ENCODE results near the gene LEMD2. TPM values are rescaled to one million over a fixed set of nuclear protein-coding genes. Genes with fewer than 3 reads are reported as not detected.

LEMD2 gene
- total and polyA plus RNA-seq, 2 experiments from 2014 or later = 21.5 to 67.5 TPM

DNA sequence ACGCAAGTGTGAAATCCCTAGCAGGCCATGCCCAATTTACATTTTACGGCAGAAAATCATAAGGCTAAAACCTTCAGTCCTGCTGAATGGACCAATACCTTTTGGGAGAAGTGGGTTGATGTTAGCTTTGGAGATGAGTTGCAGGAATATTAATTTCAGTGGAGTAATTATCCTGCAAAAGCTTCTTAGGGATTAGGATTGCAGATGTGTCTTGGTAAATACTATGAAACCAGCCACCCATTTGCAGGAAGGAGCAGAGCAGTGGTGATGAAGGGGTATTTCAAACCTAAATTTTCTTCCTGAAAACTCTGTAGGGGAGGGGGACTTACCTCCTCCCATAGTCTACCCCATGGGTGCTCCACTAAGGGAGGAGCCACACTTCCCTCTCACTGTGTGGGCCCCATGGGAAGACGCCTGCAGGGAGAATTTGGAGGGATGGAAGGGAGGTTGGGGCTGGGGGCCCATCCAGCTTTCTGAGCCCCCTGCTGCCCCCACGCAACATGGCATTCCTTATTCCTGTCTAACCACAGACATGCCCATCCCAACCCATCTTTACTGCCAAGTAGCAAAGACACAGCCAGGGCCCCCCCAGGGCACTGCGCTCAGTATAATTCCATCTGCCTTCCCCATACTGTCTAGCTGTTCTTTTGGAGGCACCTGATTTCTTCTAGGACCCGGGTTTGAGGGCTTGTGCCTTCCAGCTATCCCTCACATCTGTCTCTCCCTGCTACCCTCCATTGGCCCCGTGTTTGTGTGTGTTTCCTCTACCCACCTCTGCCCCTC is 62.8 kb downstream of the LEMD2 start:
- no peak overlapping the region for H3K4me3 ChIP-seq
- H3K4me2 ChIP-seq (ENCODE audit: unreplicated experiment) = no peak overlapping the region
- in situ Hi-C loops (cut with MboI) = no loop called here
- peaks cover 24% of the 10 kb centered on the region for H3K27me3 ChIP-seq (replicated peaks; ENCODE audit: insufficient read depth)
- no peak for TF ChIP-seq EZH2phosphoT487 (IDR thresholded peaks at IDR 0.05; ENCODE audit: insufficient read depth, low read depth)
- TF ChIP-seq EZH2 (IDR thresholded peaks at IDR 0.05; ENCODE audit: insufficient read depth, poor library complexity, severe bottlenecking) = no peak
- DNase-seq = no peak
- no peaks in the 10 kb centered on the region for H3K9me2 ChIP-seq (ENCODE audit: insufficient read depth)
- H3K4me1 ChIP-seq (ENCODE audit: insufficient read depth) = no peaks in the 10 kb centered on the region
- no peak overlapping the region for H2AFZ ChIP-seq
- no peaks in the 10 kb centered on the region for H4K20me1 ChIP-seq (ENCODE audit: insufficient read depth)
- H3K36me3 ChIP-seq (ENCODE audit: low read depth) = no peaks in the 10 kb centered on the region
- H3K9ac ChIP-seq = no peak overlapping the region
- H3F3A ChIP-seq (ENCODE audit: insufficient read depth) = no peaks in the 10 kb centered on the region
- WGBS, 2 experiments (ENCODE audit: low coverage in 1 of 2, low lambda C conversion rate in 2 of 2, missing lambda C conversion rate in 2 of 2) = 68 to 71% methylated on average over 7 of the region's 7 CpGs
- no peak overlapping the region for H3K27ac ChIP-seq
- H3K9me3 ChIP-seq (ENCODE audit: low read depth) = no peaks in the 10 kb centered on the region
- H3K79me2 ChIP-seq (ENCODE audit: insufficient read depth) = no peaks in the 10 kb centered on the region

DNA sequence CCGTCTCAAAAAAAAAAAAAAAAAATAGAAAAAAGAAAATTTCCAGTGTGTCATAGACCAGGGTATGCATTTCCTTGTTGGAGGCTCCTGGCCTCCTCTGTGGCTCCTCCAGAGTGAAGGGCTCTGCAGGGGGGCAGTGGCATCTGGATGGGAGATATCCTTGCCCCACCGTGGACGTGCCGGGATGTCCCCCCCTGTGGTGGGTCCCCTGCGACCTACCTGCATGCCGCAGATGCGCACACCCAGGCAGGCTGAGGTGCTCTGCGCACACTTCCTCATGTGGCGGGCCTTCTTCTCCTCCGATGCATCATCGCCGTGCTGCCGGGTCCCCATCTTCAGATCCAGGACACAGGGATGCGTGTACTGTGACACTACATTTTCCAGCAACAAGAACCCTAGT is 63.7 kb downstream of the LEMD2 start:
- in situ Hi-C loops (cut with MboI) = no loop called here
- peaks cover 24% of the 10 kb centered on the region for H3K27me3 ChIP-seq (replicated peaks; ENCODE audit: insufficient read depth)
- DNase-seq = no peak
- no peaks in the 10 kb centered on the region for H3F3A ChIP-seq (ENCODE audit: insufficient read depth)
- H3K9me2 ChIP-seq (ENCODE audit: insufficient read depth) = no peaks in the 10 kb centered on the region
- H2AFZ ChIP-seq = no peak overlapping the region
- H3K79me2 ChIP-seq (ENCODE audit: insufficient read depth) = no peaks in the 10 kb centered on the region
- H3K4me1 ChIP-seq (ENCODE audit: insufficient read depth) = no peaks in the 10 kb centered on the region
- TF ChIP-seq EZH2 (IDR thresholded peaks at IDR 0.05; ENCODE audit: insufficient read depth, poor library complexity, severe bottlenecking) (no peak), EZH2phosphoT487 (IDR thresholded peaks at IDR 0.05; ENCODE audit: insufficient read depth, low read depth) (no peak)
- H3K4me3 ChIP-seq = no peak overlapping the region
- H4K20me1 ChIP-seq (ENCODE audit: insufficient read depth) = no peaks in the 10 kb centered on the region
- 80 to 83% methylated on average over 13 to 14 of the region's 14 CpGs for WGBS, 2 experiments (ENCODE audit: low coverage in 1 of 2, low lambda C conversion rate in 2 of 2, missing lambda C conversion rate in 2 of 2)
- no peak overlapping the region for H3K4me2 ChIP-seq (ENCODE audit: unreplicated experiment)
- no peaks in the 10 kb centered on the region for H3K36me3 ChIP-seq (ENCODE audit: low read depth)
- no peak overlapping the region for H3K9ac ChIP-seq
- H3K27ac ChIP-seq = no peak overlapping the region
- no peaks in the 10 kb centered on the region for H3K9me3 ChIP-seq (ENCODE audit: low read depth)

DNA sequence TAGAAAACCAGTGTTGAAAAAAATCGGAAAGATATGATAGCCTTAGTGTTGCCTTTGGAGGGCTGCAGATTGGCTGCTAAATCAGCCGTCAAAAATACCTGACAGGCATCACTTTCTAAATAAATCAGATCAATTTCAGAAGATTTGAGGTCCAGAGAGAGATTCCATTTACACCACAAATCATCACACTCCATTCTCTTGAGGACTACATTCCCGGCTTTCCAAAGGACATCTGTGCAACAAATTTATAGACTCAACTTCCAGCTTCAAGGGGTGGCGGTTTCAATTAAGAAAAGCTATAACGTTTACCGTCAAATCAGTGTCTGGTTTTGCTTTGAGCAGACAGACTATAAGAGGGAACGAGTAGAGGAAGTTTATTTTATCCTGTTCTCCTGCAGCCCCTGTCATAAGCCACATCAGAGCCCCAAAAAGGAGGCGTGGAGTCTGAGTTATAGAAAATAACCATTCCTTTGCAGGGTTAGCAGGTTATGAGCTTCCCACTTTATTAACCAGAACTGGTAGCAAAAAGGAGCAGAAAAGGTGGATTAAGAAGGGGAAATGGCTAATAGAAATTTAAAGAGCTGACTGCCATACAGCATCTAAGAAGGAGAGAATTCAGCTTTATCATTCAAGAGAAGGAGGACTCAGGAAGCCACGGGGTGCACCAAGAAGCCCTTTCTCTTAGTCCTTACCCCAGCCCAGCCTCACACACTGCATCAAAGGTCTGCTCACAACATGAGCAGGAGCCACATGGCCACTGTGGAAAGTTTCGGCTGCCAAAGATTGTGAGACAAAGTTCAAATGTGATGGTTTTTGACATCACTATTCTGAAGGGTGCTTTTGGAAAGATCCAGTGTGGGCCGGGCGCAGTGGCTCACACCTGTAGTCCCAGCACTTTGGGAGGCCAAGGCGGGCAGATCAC is 64.6 kb downstream of the LEMD2 start:
- TF ChIP-seq EZH2phosphoT487 (IDR thresholded peaks at IDR 0.05; ENCODE audit: insufficient read depth, low read depth) (no peak), EZH2 (IDR thresholded peaks at IDR 0.05; ENCODE audit: insufficient read depth, poor library complexity, severe bottlenecking) (no peak)
- Histone ChIP-seq H3K9me3 (ENCODE audit: low read depth) (no peaks in the 10 kb centered on the region), H4K20me1 (ENCODE audit: insufficient read depth) (no peaks in the 10 kb centered on the region), H3K27ac (no peak overlapping the region), H2AFZ (no peak overlapping the region), H3K9ac (no peak overlapping the region), H3K36me3 (ENCODE audit: low read depth) (no peaks in the 10 kb centered on the region), H3F3A (ENCODE audit: insufficient read depth) (no peaks in the 10 kb centered on the region), H3K9me2 (ENCODE audit: insufficient read depth) (no peaks in the 10 kb centered on the region), H3K27me3 (replicated peaks; ENCODE audit: insufficient read depth) (peaks cover 24% of the 10 kb centered on the region), H3K4me3 (no peak overlapping the region), H3K79me2 (ENCODE audit: insufficient read depth) (no peaks in the 10 kb centered on the region), H3K4me2 (ENCODE audit: unreplicated experiment) (no peak overlapping the region), H3K4me1 (ENCODE audit: insufficient read depth) (no peaks in the 10 kb centered on the region)
- in situ Hi-C loops (cut with MboI) = no loop called here
- no peak for DNase-seq
- WGBS, 2 experiments (ENCODE audit: low coverage in 1 of 2, low lambda C conversion rate in 2 of 2, missing lambda C conversion rate in 2 of 2) = 46 to 47% methylated on average over 13 of the region's 13 CpGs

DNA sequence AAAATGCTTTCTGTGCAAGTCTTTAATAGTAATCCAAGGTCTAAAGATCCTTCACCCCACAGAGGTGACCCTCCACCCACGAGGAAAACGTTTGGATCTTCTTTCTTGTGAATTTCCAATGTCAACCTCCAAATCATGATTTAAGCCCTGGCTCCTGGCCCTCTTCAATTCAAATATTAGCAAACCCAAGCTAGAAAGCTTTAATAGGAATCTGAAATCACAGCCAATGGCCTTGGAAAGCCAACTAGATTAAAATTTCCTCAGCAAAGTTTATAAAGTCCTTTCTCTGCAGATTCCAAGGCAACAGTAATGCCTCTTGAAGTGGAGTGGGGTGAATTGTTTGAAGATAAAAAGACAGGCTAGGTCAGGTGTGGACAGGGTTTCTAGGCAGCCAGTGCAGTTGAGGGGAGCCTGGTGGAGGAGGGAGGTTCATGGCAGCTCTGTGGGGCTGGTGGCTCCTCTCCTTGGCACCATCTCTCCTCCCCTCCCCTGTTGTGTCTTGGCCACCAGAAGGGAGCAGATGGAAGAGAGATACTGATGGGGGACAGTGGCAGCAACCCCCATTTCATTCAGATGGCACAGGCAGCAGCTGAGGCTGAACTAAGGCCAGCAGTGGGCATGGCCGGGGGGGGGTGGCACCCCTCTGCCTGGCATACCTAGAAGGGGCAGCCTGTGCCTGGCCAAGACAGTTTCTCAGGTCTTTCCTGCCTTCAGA is 65.4 kb downstream of the LEMD2 start:
- in situ Hi-C loops (cut with MboI) = no loop called here
- no peak overlapping the region for H3K4me2 ChIP-seq (ENCODE audit: unreplicated experiment)

More for the DNA sequence above, 65.4 kb downstream of the LEMD2 start:
- WGBS, 2 experiments (ENCODE audit: low coverage in 1 of 2, low lambda C conversion rate in 2 of 2, missing lambda C conversion rate in 2 of 2) = 0 to 5% methylated on average over 3 of the region's 3 CpGs
- no peak overlapping the region for H2AFZ ChIP-seq
- no peaks in the 10 kb centered on the region for H3K9me2 ChIP-seq (ENCODE audit: insufficient read depth)
- peaks cover 24% of the 10 kb centered on the region for H3K27me3 ChIP-seq (replicated peaks; ENCODE audit: insufficient read depth)
- no peak overlapping the region for H3K27ac ChIP-seq
- no peak overlapping the region for H3K9ac ChIP-seq
- no peaks in the 10 kb centered on the region for H4K20me1 ChIP-seq (ENCODE audit: insufficient read depth)
- H3K79me2 ChIP-seq (ENCODE audit: insufficient read depth) = no peaks in the 10 kb centered on the region
- no peaks in the 10 kb centered on the region for H3K36me3 ChIP-seq (ENCODE audit: low read depth)
- H3K4me1 ChIP-seq (ENCODE audit: insufficient read depth) = no peaks in the 10 kb centered on the region
- TF ChIP-seq EZH2 (IDR thresholded peaks at IDR 0.05; ENCODE audit: insufficient read depth, poor library complexity, severe bottlenecking) = no peak
- TF ChIP-seq EZH2phosphoT487 (IDR thresholded peaks at IDR 0.05; ENCODE audit: insufficient read depth, low read depth) = no peak
- no peaks in the 10 kb centered on the region for H3F3A ChIP-seq (ENCODE audit: insufficient read depth)
- H3K4me3 ChIP-seq = no peak overlapping the region
- no peak for DNase-seq
- H3K9me3 ChIP-seq (ENCODE audit: low read depth) = no peaks in the 10 kb centered on the region
